Inflammatory macrophage treated with lipopolysaccharide for 4 hours (primary cell): ENCODE results near the gene SLC7A10.
"Not testable (repeated sequence)": the region's sequence is repeated elsewhere in the genome, so short reads cannot be mapped to it uniquely, and the experiment has no call there.

Experiments
- DNase-seq: peaks from one replicate; pipeline ENCODE4 v3.0.0-alpha.2; 2020

SLC7A10 gene

GRCh38 chr19:33215438-33216197 lies 10.0 kb downstream of the SLC7A10 start:
- DNase-seq, result no peak

DNA sequence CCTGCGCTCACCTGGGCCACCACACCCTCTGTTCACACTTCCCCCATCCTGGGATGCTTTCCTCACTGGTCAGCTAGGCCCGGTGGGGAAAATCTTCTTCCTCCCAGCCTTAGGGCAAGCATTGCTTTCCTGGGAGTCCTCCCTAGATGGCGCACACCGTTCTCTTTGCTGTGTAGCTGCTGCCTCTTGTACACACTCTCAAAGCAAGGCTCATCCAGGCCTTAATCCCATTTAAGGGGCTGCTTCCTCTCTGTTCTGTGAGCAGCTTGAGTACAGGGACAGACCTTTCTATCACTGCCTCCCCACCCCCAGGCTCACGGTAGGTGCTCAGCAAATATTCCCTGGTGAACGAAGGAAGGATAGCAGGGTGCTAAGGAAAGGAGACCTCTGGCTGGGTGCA lies 11.1 kb downstream of the SLC7A10 start:
- no peak for DNase-seq

DNA sequence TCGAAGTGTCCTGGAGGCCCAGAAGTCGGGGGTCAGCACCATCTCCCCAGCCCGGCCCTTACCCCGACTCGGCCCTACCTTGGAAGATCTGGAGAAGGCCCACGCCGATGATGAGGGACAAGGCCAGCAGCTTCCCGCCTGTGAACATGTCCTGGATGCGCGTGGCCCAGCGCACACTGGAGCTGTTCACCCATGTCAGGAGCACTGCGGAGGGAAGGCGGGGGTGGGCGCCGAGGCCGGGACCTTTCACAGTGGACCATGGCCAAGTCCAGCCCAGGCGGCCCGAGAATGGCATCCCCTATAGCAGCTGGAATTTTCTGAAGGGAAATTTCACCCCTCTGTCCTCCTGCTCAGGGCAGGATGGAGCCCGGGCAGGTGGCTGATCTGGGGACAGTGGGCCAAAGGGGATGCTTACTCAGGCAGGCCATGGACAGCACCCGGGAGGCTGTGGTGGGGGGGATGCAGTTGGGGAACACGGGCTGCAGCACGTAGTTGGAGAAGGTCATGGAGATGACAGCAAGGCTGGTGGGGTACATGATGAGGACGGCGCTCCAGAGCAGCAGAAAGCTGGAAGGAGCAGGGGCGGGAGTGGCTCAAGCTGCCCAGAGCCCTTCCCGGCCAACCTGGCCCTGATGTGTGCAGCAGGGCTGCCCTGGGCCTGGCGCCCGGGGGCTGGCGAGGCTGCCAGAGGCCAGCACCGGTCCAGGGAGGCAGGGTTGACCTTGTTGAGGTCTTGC lies 13.0 kb downstream of the SLC7A10 start:
- no peak for DNase-seq

DNA sequence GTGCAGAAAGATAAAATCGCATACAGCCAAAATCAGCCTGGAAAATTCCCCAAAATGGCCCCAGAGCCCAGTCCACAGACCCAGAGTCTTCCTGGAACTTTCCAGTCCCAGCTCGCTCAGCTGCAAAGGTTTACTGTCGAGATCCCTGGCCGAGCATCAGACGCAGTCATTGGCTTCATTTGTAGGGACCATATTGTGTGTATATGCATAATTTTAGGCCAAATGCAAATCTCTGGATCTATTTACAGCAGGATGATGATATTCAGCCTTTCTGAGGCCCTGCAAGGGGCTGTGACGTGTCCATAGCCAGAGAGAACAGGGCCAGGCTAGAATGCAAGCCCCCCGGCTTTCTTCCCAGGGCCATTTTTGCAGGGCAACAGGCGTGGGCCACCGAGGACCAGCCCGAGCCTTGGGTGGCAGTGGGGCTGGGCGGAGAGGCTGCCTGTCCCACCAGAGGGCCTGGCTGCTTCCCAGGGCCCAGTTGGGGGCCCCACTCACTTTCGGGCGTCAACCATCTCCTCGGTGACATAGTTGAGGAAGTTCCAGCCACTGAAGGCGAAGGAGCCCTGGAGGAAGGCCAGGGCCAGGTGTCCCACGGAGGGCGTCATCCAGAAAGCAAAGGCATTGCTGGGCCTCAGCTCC lies 13.7 kb downstream of the SLC7A10 start:
- DNase-seq, result no peak

- DNase-seq, result no peak
Observed at GRCh38 chr19:33210266-33210940, 15.2 kb downstream of the SLC7A10 start.

- DNase-seq, result not testable (repeated sequence)
Observed at GRCh38 chr19:33209850-33210230, 15.8 kb downstream of the SLC7A10 start.

DNA sequence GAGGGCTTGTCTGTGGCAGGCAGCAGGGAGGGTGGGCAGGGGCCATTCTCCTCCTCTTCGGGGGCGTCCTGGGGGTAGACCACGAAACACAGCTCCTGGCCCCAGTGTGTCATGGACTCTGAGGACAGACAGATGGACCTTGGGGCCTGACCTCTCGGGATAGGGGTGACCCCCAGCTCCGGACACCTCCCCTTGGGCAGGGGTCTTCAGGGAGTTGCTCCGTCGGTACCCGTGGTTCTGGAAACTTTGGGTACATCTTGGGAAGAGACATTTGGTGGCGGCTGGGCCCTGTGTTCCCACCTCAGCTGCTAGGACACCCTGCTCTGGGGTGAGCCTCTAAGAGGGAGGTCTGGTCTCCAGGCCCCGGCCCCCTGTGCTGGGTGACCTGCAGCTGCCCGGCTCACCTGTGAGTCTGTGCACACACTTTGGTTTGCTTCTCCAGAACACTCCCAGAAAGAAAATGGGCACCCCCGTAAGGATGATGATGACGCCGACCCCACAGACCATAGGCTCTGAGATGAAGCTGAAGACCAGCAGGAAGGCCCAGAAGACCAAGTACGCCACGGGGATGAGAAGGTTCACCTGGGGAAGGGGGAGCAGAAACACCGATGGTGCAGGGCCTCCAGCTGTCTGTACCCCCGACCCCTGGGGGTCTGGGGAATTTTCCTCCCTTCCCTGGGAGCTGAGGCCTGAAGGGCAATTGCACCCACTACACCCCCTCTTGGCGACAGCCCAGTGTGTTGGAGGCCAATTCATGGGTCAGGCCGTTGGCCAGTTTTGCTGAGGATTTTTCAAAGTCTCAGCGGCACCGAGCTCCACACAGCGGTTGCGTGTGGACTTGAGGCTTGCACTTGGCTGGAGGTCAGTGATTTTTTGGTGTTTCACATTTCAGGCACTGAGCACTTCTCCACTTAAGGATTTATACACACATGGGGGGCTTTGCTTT lies 16.5 kb downstream of the SLC7A10 start:
- DNase-seq, result no peak

DNA sequence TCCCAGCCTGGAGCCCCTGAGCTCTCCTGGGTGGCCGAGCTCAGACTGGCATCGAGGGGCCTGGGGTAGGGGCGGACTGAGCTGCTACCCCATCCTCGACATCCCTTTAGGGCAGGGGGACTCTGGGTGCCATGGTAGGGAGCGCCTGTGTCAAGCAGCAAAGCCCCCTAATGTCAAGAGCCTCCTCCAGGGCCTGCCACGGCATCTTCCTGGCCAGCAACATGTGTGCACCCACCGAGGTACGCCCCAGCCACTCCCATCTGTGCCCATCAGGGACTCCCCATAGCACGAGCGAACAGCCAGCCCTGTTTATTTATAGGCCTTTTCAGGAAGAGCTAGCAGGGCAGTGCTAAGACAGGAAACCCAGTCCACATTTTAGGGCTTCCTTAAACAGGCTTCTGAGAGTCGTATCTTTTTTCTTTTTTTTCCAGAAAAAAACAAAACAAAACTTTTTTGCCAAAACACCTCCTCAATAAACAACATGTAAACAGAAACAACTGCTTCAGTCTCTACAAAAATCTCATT lies 17.2 kb downstream of the SLC7A10 start:
- no peak for DNase-seq

- no peak for DNase-seq
Observed at GRCh38 chr19:33207903-33208302, 17.7 kb downstream of the SLC7A10 start.

GRCh38 chr19:33207040-33207620 lies 18.5 kb downstream of the SLC7A10 start:
- DNase-seq, result no peak

- DNase-seq, result no peak
Observed at GRCh38 chr19:33206261-33207039, 19.2 kb downstream of the SLC7A10 start.

DNA sequence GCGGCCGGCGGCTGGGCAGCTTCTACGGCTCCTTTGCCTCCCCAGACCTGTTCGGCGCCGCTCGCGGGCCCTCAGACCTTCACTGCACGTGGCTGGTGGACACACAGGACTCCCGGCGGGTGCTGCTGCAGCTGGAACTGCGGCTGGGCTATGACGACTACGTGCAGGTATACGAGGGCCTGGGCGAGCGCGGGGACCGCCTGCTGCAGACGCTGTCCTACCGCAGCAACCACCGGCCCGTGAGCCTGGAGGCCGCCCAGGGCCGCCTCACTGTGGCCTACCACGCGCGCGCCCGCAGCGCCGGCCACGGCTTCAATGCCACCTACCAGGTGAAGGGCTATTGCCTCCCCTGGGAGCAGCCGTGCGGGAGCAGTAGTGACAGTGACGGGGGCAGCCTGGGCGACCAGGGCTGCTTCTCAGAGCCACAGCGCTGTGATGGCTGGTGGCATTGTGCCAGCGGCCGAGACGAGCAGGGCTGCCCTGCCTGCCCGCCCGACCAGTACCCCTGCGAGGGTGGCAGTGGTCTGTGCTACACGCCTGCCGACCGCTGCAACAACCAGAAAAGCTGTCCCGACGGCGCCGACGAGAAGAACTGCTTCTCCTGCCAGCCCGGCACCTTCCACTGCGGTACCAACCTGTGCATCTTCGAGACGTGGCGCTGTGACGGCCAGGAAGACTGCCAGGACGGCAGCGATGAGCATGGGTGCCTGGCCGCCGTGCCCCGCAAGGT lies 20.0 kb downstream of the SLC7A10 start:
- no peak for DNase-seq

DNA sequence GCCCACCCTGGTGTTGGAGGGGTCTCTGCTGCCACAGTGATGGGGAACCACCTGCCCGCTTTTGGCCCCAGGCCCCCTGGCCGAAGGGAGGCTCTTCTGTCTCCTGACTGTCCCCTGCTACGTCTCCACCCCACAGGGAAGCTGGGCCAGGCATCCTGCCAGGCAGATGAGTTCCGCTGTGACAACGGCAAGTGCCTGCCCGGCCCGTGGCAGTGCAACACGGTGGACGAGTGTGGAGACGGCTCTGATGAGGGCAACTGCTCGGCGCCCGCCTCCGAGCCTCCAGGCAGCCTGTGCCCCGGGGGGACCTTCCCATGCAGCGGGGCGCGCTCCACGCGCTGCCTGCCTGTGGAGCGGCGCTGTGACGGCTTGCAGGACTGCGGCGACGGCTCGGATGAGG lies 20.5 kb downstream of the SLC7A10 start:
- DNase-seq, result no peak

DNA sequence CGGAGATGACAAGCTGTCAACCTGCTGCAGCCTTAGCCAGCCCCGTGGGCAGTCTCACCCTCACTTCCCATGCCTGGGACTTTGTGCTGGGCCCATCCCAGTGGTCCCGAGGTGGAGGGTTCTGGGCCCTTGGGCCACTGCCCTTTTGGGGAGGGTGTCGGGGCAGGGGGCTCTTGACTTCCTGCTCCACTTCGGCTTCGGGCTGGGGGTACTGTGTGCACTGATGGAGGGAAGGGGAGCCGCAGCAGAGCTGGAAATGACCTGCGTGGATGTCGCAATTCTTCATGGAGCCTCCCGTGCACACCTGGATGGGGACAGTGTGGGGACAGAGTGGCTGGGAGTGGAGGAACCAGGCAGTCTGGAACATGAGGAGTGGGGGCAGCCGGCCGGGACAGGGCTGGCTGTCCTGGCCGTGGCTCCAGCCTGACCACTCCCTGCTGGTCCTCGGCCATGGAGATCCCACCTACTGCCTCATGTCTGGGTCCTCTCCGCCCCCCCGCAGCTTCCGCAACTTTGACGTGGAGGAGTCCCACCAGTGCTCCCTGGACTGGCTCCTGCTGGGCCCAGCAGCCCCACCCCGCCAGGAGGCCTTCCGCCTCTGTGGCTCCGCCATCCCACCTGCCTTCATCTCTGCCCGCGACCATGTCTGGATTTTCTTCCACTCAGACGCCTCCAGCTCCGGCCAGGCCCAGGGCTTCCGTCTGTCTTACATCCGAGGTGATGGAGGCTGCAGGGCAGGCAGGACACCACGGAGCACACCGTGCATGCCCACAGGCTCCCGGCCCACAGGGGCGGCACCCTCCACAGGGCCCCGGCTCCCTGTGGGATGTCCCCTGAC lies 21.3 kb downstream of the SLC7A10 start:
- no peak for DNase-seq

DNA sequence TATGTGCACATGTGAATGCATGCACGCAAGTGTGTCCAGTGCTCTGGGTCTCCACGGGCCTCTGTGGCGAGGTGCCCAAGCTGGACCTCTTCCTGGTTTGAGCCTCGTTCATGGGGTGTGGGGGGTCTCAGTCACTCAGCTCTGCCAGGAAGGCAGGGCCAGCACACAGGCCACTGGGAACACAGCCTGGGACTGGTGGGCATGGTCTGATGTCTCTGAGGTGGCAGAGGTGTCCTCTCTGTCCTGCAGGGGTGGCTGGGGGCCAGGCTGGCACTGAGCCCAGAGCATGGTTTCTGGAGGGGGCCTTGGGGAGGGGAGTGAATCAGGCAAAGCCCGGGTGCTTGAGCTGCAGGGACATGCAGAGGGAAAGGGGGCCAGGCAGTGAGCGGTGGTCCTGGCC lies 22.1 kb downstream of the SLC7A10 start:
- DNase-seq, result no peak

GRCh38 chr19:33202546-33203507 lies 22.8 kb downstream of the SLC7A10 start:
- no peak for DNase-seq

- DNase-seq, result no peak
Observed at GRCh38 chr19:33201886-33202545, 23.6 kb downstream of the SLC7A10 start.
